Trophoblast cell (in vitro differentiated cells and primary cell): Measurements from ENCODE around the gene ZDHHC14.
"Not testable (repeated sequence)": the region's sequence is repeated elsewhere in the genome, so short reads cannot be mapped to it uniquely, and the experiment has no call there.

Experiments used
- DNase-seq, 2 donors: peaks; one replicate each; pipeline ENCODE4 v3.0.0-alpha.2; 2016
- H2AFZ ChIP-seq: 2 replicates; pipeline ENCODE4 v1.6.1; 2013; ENCODE audit warnings: low read length, moderate library complexity, mild to moderate bottlenecking; ENCODE audit not compliant: insufficient read depth, poor library complexity
- H2AK5ac ChIP-seq: 2 replicates; pipeline ENCODE4 v1.6.1; 2013; ENCODE audit warnings: mild to moderate bottlenecking, low read length
- H2BK120ac ChIP-seq: 2 replicates; pipeline ENCODE4 v1.6.1; 2013; ENCODE audit warnings: low read length, mild to moderate bottlenecking, moderate library complexity; ENCODE audit not compliant: insufficient read depth, poor library complexity
- H2BK12ac ChIP-seq: 2 replicates; pipeline ENCODE4 v1.6.1; 2013; ENCODE audit warnings: mild to moderate bottlenecking, low read length, moderate library complexity
- H2BK5ac ChIP-seq: 2 replicates; pipeline ENCODE4 v1.6.1; 2013; ENCODE audit warnings: low read length, low read depth, moderate library complexity, mild to moderate bottlenecking; ENCODE audit not compliant: poor library complexity
- H3K14ac ChIP-seq: 2 replicates; pipeline ENCODE4 v1.6.1; 2013; ENCODE audit warnings: mild to moderate bottlenecking, low read length
- H3K18ac ChIP-seq: 2 replicates; pipeline ENCODE4 v1.6.1; 2013; ENCODE audit warnings: mild to moderate bottlenecking, low read length
- H3K23ac ChIP-seq: 2 replicates; pipeline ENCODE4 v1.6.1; 2013; ENCODE audit warnings: low read length
- H3K27ac ChIP-seq: 2 replicates; pipeline ENCODE4 v1.5.1; 2013; ENCODE audit warnings: low read depth, mild to moderate bottlenecking, inconsistent platforms, low read length, moderate library complexity
- H3K27me3 ChIP-seq: 2 replicates; pipeline ENCODE4 v1.6.1; 2013; ENCODE audit warnings: inconsistent platforms, mild to moderate bottlenecking, low read length, moderate library complexity; ENCODE audit not compliant: insufficient read depth
- H3K36me3 ChIP-seq, 2 experiments: 1 replicate in 1 of 2; 2 replicates in 1 of 2; pipeline ENCODE4 v1.6.1; 2013; ENCODE audit warnings: low read length in 2 of 2, mild to moderate bottlenecking in 2 of 2, moderate library complexity in 1 of 2; ENCODE audit not compliant: insufficient read depth in 2 of 2, control insufficient read depth in 1 of 2
- H3K4ac ChIP-seq: 2 replicates; pipeline ENCODE4 v1.6.1; 2013; ENCODE audit warnings: low read depth, mild to moderate bottlenecking, low read length, moderate library complexity
- H3K4me1 ChIP-seq, 2 experiments: 1 replicate in 1 of 2; 2 replicates in 1 of 2; pipeline ENCODE4 v1.6.1; 2013; ENCODE audit warnings: low read length in 2 of 2, mild to moderate bottlenecking in 2 of 2, moderate library complexity in 1 of 2; ENCODE audit not compliant: insufficient read depth in 2 of 2, control insufficient read depth in 1 of 2
- H3K4me2 ChIP-seq: 2 replicates; pipeline ENCODE4 v1.6.1; 2013; ENCODE audit warnings: inconsistent platforms, mild to moderate bottlenecking, low read length, moderate library complexity
- H3K4me3 ChIP-seq: 2 replicates; pipeline ENCODE4 v1.5.1; 2013; ENCODE audit warnings: mild to moderate bottlenecking, low read depth, low read length, inconsistent platforms
- H3K79me1 ChIP-seq: one replicate; pipeline ENCODE4 v1.6.1; 2013; ENCODE audit warnings: low read length
- H3K79me2 ChIP-seq: 2 replicates; pipeline ENCODE4 v1.6.1; 2013; ENCODE audit warnings: low read length, mild to moderate bottlenecking; ENCODE audit not compliant: control insufficient read depth, insufficient read depth, poor library complexity
- H3K9ac ChIP-seq: 2 replicates; pipeline ENCODE4 v1.6.1; 2013; ENCODE audit warnings: mild to moderate bottlenecking, low read length
- H3K9me3 ChIP-seq: 2 replicates; pipeline ENCODE4 v1.6.1; 2013; ENCODE audit warnings: low read depth, mild to moderate bottlenecking, control low read depth, inconsistent platforms, low read length; ENCODE audit not compliant: insufficient read depth
- H4K12ac ChIP-seq: 2 replicates; pipeline ENCODE4 v1.6.1; 2013; ENCODE audit warnings: low read depth, mild to moderate bottlenecking, low read length, moderate library complexity
- H4K8ac ChIP-seq: 2 replicates; pipeline ENCODE4 v1.6.1; 2013; ENCODE audit warnings: low read depth, mild to moderate bottlenecking, low read length, moderate library complexity
- H4K91ac ChIP-seq: one replicate; pipeline ENCODE4 v1.6.1; 2013; ENCODE audit warnings: low read depth, mild to moderate bottlenecking, low read length, moderate library complexity
- WGBS: extraction: QIAGEN DNeasy Blood & Tissue Kit; methylation state at CpG from one replicate; pipeline ENCODE4 v1.1.7; 2013; ENCODE audit warnings: missing lambda C conversion rate; ENCODE audit not compliant: insufficient read length, insufficient coverage; ENCODE audit errors: extremely low coverage; 5-methylcytosine and 5-hydroxymethylcytosine counted together

Gene ZDHHC14

DNA sequence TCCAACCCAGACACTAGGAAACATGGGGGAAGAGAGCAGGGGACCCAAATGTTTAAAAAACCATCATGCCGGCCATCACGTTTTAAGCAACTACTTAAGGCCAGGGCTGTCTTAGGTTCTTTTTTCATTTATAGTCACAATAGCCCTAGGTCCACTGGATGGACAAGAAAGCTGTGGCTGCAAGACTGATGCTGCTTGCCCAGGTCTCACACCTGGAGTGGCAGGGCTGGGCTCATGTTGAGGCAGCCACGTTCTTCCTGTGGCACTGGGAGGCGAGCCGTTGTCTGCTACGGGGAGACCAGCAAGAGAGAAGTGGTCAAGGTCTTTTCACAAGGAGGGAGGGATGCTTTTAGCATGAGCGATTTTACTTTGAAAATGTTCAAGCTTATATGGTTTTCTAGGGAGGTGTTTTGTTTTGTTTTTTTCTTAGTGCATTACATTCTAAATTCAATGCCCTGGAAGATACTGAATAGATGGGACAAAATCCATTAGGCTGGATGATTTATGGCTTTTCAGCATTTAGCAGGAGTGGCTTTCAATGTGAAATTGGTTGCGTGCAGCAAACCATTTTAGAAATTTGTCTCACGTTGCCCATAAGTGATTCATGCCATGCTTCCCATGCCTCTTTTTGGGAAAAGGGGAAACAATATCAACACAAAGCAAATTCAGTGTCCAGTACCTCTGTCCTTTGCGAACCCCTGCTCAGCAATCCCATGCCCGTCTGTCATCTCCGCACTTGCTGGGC is 335.4 kb downstream of the ZDHHC14 start:
- no CpG with 5 or more reads among the region's 12 CpGs for WGBS
- Histone ChIP-seq H3K79me1 (no peaks in the 10 kb centered on the region), H4K91ac (no peak overlapping the region), H3K9me3 (peaks cover 2% of the 10 kb centered on the region), H2BK120ac (no peak overlapping the region), H3K18ac (no peak overlapping the region), H3K36me3 (no peaks in the 10 kb centered on the region), H3K4me3 (no peak overlapping the region), H3K9ac (no peak overlapping the region), H3K14ac (no peak overlapping the region), H3K79me2 (no peaks in the 10 kb centered on the region), H3K4me1 (peaks cover 3 to 9% of the 10 kb centered on the region in 2 experiments), H2AK5ac (no peak overlapping the region), H3K23ac (no peak overlapping the region), H4K8ac (no peak overlapping the region), H2AFZ (no peak overlapping the region), H3K27me3 (no peaks in the 10 kb centered on the region), H2BK5ac (no peak overlapping the region), H3K27ac (no peak overlapping the region), H2BK12ac (no peak overlapping the region), H4K12ac (no peak overlapping the region), H3K4ac (no peak overlapping the region), H3K4me2 (no peak overlapping the region)
- DNase-seq: no peak

DNA sequence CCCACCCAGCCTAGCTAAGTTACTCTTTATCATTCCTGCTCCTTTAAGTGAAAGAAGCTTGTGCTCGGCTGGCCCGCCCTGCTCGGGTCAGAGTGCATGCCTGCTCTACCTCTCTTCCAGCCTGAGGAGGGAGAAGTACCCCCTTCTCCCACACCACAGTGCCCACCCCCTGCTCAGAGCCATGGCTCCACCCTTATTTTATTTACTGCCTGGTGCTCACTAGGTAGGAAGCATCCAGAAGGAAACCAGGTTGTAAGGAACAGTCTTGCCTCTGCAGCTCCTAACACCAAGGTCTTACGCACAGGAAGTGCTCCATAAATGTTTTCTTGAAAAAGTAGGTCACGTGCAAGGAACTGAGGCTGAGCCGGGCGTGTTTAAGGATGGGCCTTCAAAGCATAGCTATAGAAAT is 336.4 kb downstream of the ZDHHC14 start:
- H2BK12ac ChIP-seq: no peak overlapping the region
- H4K12ac ChIP-seq: no peak overlapping the region
- H4K8ac ChIP-seq: no peak overlapping the region
- no peaks in the 10 kb centered on the region for H3K79me1 ChIP-seq
- no peaks in the 10 kb centered on the region for H3K27me3 ChIP-seq
- H3K18ac ChIP-seq: no peak overlapping the region
- no peak overlapping the region for H3K27ac ChIP-seq
- no peak overlapping the region for H2BK120ac ChIP-seq
- peaks cover 2% of the 10 kb centered on the region for H3K9me3 ChIP-seq
- H2AFZ ChIP-seq: peak overlapping the region; percentile 40
- H3K4me3 ChIP-seq: peak overlapping the region; percentile 5
- H3K36me3 ChIP-seq: no peaks in the 10 kb centered on the region
- no peaks in the 10 kb centered on the region for H3K79me2 ChIP-seq
- DNase-seq: no peak
- no peak overlapping the region for H3K23ac ChIP-seq
- H2AK5ac ChIP-seq: no peak overlapping the region
- H3K4me2 ChIP-seq: no peak overlapping the region
- WGBS: no CpG with 5 or more reads among the region's 7 CpGs
- no peak overlapping the region for H3K14ac ChIP-seq
- no peak overlapping the region for H4K91ac ChIP-seq
- no peak overlapping the region for H2BK5ac ChIP-seq
- H3K9ac ChIP-seq: no peak overlapping the region
- peaks cover 3 to 9% of the 10 kb centered on the region in 2 experiments for H3K4me1 ChIP-seq
- no peak overlapping the region for H3K4ac ChIP-seq

DNA sequence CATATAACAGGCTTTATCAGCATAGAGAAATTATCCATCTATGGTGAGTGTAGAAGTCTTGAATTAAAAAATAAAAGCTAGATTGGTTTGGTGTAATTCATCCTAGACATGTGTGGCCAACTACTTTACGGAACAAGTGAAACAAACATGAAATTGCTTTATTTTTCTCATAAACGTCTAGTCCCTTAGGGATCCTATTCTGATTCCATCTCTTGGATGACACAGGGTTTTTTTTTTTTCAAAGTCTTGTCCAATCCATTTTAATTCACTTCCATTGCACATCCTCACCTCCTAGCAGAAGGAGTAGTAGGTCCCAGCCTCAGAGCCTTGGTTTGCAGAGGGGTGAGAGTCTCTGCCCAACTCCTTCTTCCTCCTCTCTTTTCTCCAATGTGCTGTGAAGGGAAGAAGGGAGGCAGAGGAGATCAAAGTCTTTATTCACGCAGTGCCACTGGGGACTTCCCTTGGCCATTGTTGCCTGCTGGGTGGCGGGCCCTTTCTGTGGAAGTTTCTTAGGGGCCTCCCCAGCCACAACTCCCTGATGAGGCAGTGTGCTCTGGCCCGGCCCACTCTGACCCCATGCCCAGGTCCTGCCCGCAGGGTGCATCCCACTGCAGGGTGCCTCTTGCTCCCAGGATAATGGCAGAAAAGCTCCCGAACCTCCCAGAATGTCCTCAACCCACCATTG is 337.7 kb downstream of the ZDHHC14 start:
- H2BK120ac ChIP-seq: no peak overlapping the region
- peaks cover 0 to 10% of the 10 kb centered on the region in 2 experiments for H3K4me1 ChIP-seq
- H3K79me1 ChIP-seq: no peaks in the 10 kb centered on the region
- no peak overlapping the region for H3K4me2 ChIP-seq
- H3K9ac ChIP-seq: no peak overlapping the region
- no peak overlapping the region for H2BK12ac ChIP-seq
- no peak overlapping the region for H4K12ac ChIP-seq
- H3K27me3 ChIP-seq: no peaks in the 10 kb centered on the region
- no peak overlapping the region for H3K4ac ChIP-seq
- H3K27ac ChIP-seq: no peak overlapping the region
- H2AFZ ChIP-seq: no peak overlapping the region
- H3K9me3 ChIP-seq: no peaks in the 10 kb centered on the region
- no peak overlapping the region for H3K18ac ChIP-seq
- no peaks in the 10 kb centered on the region for H3K36me3 ChIP-seq
- no peak overlapping the region for H4K91ac ChIP-seq
- DNase-seq: no peak
- no peak overlapping the region for H2AK5ac ChIP-seq
- no peak overlapping the region for H3K14ac ChIP-seq
- no peak overlapping the region for H3K23ac ChIP-seq
- no peak overlapping the region for H4K8ac ChIP-seq
- no peak overlapping the region for H3K4me3 ChIP-seq
- no peak overlapping the region for H2BK5ac ChIP-seq
- no peaks in the 10 kb centered on the region for H3K79me2 ChIP-seq
- no CpG with 5 or more reads among the region's 7 CpGs for WGBS

- not testable (repeated sequence) for H3K14ac ChIP-seq, H2BK5ac ChIP-seq, H3K18ac ChIP-seq, H4K8ac ChIP-seq, H4K12ac ChIP-seq, H3K36me3 ChIP-seq, H3K79me1 ChIP-seq, H3K79me2 ChIP-seq, H3K23ac ChIP-seq, H3K4me2 ChIP-seq, H3K4me3 ChIP-seq, H2AK5ac ChIP-seq, DNase-seq, H2AFZ ChIP-seq, H3K9ac ChIP-seq, H3K4ac ChIP-seq, H4K91ac ChIP-seq, H3K9me3 ChIP-seq, H2BK12ac ChIP-seq, H3K27me3 ChIP-seq, H3K27ac ChIP-seq, H2BK120ac ChIP-seq
- no CpG with 5 or more reads among the region's 6 CpGs for WGBS
- peaks cover 0 to 12% of the 10 kb centered on the region in 2 experiments for H3K4me1 ChIP-seq
Measured at GRCh38 chr6:157720964-157721363, 340.0 kb downstream of the ZDHHC14 start.
